Osteoblast (primary cell): ENCODE measurements around the gene KIF6. TPM values are rescaled to one million over a fixed set of nuclear protein-coding genes. Genes with fewer than 3 reads are reported as not detected.

Source experiments
- DNase-seq: peaks from one replicate; pipeline ENCODE4 v3.0.0; 2011; ENCODE audit warnings: low spot score, mixed read lengths; ENCODE audit not compliant: insufficient read length; ENCODE audit errors: missing footprints
- H2AFZ ChIP-seq: 2 replicates; pipeline ENCODE4 v1.6.0; 2011; ENCODE audit warnings: mild to moderate bottlenecking, low read length
- H3K27ac ChIP-seq: 2 replicates; pipeline ENCODE4 v1.5.1; 2011; ENCODE audit warnings: mild to moderate bottlenecking, low read depth, low read length, moderate library complexity
- H3K27me3 ChIP-seq: 2 replicates; pipeline ENCODE4 v1.6.0; 2012; ENCODE audit warnings: mild to moderate bottlenecking, control low read depth, inconsistent platforms, low read length, moderate library complexity; ENCODE audit not compliant: insufficient read depth
- H3K36me3 ChIP-seq: 2 replicates; pipeline ENCODE4 v1.5.1; 2011; ENCODE audit warnings: mild to moderate bottlenecking, low read length, control low read depth, moderate library complexity; ENCODE audit not compliant: insufficient read depth
- H3K4me1 ChIP-seq: 2 replicates; pipeline ENCODE4 v1.5.1; 2011; ENCODE audit warnings: mild to moderate bottlenecking, low read length, control low read depth, moderate library complexity; ENCODE audit not compliant: insufficient read depth
- H3K4me2 ChIP-seq: 2 replicates; pipeline ENCODE4 v1.6.0; 2011; ENCODE audit warnings: mild to moderate bottlenecking, low read length; ENCODE audit not compliant: insufficient read depth
- H3K4me3 ChIP-seq: fragments of 200-600 bp; sonication (generic); 3 replicates; pipeline ENCODE4 v1.5.1; 2012; ENCODE audit warnings: mild to moderate bottlenecking, low read length, inconsistent platforms; ENCODE audit not compliant: insufficient read depth
- H3K79me2 ChIP-seq: 2 replicates; pipeline ENCODE4 v1.6.0; 2012; ENCODE audit warnings: mild to moderate bottlenecking, low read length, control low read depth, inconsistent platforms; ENCODE audit not compliant: insufficient read depth
- H3K9me3 ChIP-seq: 2 replicates; pipeline ENCODE4 v1.5.1; 2011; ENCODE audit warnings: low read depth, low read length, control low read depth
- H4K20me1 ChIP-seq: 2 replicates; pipeline ENCODE4 v1.6.0; 2012; ENCODE audit warnings: mild to moderate bottlenecking, low read length, control low read depth; ENCODE audit not compliant: insufficient read depth
- CTCF ChIP-seq: IDR thresholded peaks from 2 replicates; pipeline ENCODE4 v1.5.1; 2011; ENCODE audit warnings: mild to moderate bottlenecking, low read depth, low read length, moderate library complexity; ENCODE audit errors: extremely low read depth
- total RNA-seq: library from RNA; depleted of rRNA; stranded (reverse); fragments of >200 nt; gene quantifications from 2 replicates; pipeline ENCODE4 v1.2.3, GENCODE V29; 2012

Gene KIF6
- total RNA-seq, 1 donor: 1.4 TPM

DNA sequence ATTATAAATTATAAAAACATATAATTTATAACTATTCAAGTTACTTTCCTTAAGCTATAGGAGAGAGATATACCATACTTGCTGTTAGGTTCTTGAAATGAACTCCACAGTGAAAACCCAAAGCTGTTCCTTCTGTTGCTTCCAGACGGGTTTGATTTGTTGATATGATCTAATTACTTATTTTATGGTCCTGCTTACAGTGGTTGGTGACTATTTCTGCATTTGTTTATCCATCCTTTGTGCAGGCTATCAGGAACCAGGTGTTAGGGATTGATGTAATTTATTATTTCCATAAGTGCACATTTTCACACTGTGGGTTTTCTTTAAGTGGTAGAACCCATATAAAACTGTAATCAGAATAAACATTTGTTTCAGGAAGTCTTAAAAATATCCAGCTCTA is 167.1 kb downstream of the KIF6 start:
- Histone ChIP-seq H3K79me2 (no peaks in the 10 kb centered on the region), H2AFZ (no peak overlapping the region), H3K4me3 (no peak overlapping the region), H4K20me1 (no peaks in the 10 kb centered on the region), H3K27ac (no peak overlapping the region), H3K9me3 (no peaks in the 10 kb centered on the region), H3K4me2 (no peak overlapping the region), H3K36me3 (no peaks in the 10 kb centered on the region), H3K27me3 (no peaks in the 10 kb centered on the region), H3K4me1 (peaks cover 5% of the 10 kb centered on the region)
- DNase-seq: no peak
- no peak for TF ChIP-seq CTCF

DNA sequence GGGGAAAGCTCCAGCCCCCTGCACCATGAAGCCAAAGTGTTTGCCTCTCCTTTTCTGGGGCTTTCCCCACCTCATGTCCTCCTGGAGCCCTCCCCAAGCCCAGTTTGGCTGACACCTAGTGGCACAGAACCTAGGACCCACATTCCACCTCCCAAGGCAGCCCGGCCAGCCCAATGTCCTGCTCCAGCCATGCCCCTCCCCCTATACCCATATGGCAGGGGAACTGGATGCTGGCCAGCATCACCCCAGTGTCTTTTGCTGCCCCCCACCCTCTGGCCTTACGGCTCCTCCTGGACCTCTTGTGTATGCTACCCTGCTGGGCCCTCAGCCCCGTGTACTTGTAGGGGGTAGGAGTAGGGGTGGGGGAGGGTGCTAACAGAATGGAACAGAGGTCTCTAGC is 170.1 kb downstream of the KIF6 start:
- H3K4me1 ChIP-seq: peaks cover 5% of the 10 kb centered on the region
- H3K27me3 ChIP-seq: no peaks in the 10 kb centered on the region
- no peak overlapping the region for H3K4me2 ChIP-seq
- H3K79me2 ChIP-seq: no peaks in the 10 kb centered on the region
- H2AFZ ChIP-seq: no peak overlapping the region
- no peak overlapping the region for H3K27ac ChIP-seq
- TF ChIP-seq CTCF: no peak
- DNase-seq: no peak
- H3K4me3 ChIP-seq: no peak overlapping the region
- H3K9me3 ChIP-seq: no peaks in the 10 kb centered on the region
- no peaks in the 10 kb centered on the region for H3K36me3 ChIP-seq
- no peaks in the 10 kb centered on the region for H4K20me1 ChIP-seq

- no peaks in the 10 kb centered on the region for H3K79me2 ChIP-seq
- H3K36me3 ChIP-seq: no peaks in the 10 kb centered on the region
These were observed 171.1 kb downstream of the KIF6 start for GRCh38 chr6:39553860-39554802.

More at GRCh38 chr6:39553860-39554802, 171.1 kb downstream of the KIF6 start:
- Histone ChIP-seq H3K9me3 (no peaks in the 10 kb centered on the region), H3K27ac (no peak overlapping the region), H3K4me2 (no peak overlapping the region), H3K4me3 (no peak overlapping the region), H4K20me1 (no peaks in the 10 kb centered on the region), H3K4me1 (peaks cover 5% of the 10 kb centered on the region), H3K27me3 (no peaks in the 10 kb centered on the region), H2AFZ (no peak overlapping the region)
- no peak for TF ChIP-seq CTCF
- DNase-seq: no peak
